SK-N-SH treated with all-trans-retinoic acid at 6 μM for 48 hours (cell line): ENCODE measurements around the gene ACOXL.

Source experiments
- ATAC-seq: fragments of 200-7000 bp; cut with Tn5 transposase; 3 replicates; pipeline ENCODE4 v1.9.1; 2020; ENCODE audit warnings: mild to moderate bottlenecking, moderate library complexity
- ARNTL ChIP-seq: fragments of 450-650 bp; formaldehyde crosslinking; IDR thresholded peaks from 2 replicates; pipeline ENCODE4 v1.5.0; 2020; ENCODE audit warnings: low read depth, mild to moderate bottlenecking, moderate library complexity, borderline replicate concordance
- BACH2 ChIP-seq: fragments of 250-450 bp; sonication (Bioruptor Pico); IDR thresholded peaks from 2 replicates; pipeline ENCODE4 v1.9.0; 2021; ENCODE audit warnings: mild to moderate bottlenecking, borderline replicate concordance
- CSDC2 ChIP-seq: fragments of 250-450 bp; sonication (Bioruptor Pico); IDR thresholded peaks from 2 replicates; pipeline ENCODE4 v1.5.0; 2020; ENCODE audit warnings: mild to moderate bottlenecking, moderate library complexity
- CSRNP3 ChIP-seq: fragments of 250-450 bp; sonication (Bioruptor Pico); IDR thresholded peaks from 2 replicates; pipeline ENCODE4 v1.5.1; 2021; ENCODE audit warnings: mild to moderate bottlenecking, moderate library complexity
- ESRRG ChIP-seq: fragments of 250-450 bp; sonication (Bioruptor Pico); IDR thresholded peaks from 2 replicates; pipeline ENCODE4 v1.6.1; 2021; ENCODE audit warnings: mild to moderate bottlenecking
- GLIS3 ChIP-seq: fragments of 250-450 bp; sonication (Bioruptor Pico); IDR thresholded peaks from 2 replicates; pipeline ENCODE4 v1.5.0; 2020; ENCODE audit warnings: mild to moderate bottlenecking, moderate library complexity
- ISL1 ChIP-seq: fragments of 250-450 bp; sonication (Bioruptor Pico); IDR thresholded peaks from 2 replicates; pipeline ENCODE4 v2.1.2; 2022; ENCODE audit warnings: mild to moderate bottlenecking, moderate library complexity
- OSR1 ChIP-seq: fragments of 250-450 bp; sonication (Bioruptor Pico); IDR thresholded peaks from 2 replicates; pipeline ENCODE4 v1.8.0; 2022; ENCODE audit warnings: moderate library complexity, mild to moderate bottlenecking, inconsistent platforms
- POU6F1 ChIP-seq: fragments of 250-450 bp; sonication (Bioruptor Pico); IDR thresholded peaks from 2 replicates; pipeline ENCODE4 v1.8.0; 2021; ENCODE audit warnings: low read depth, mild to moderate bottlenecking, moderate library complexity, borderline replicate concordance
- RARB ChIP-seq: fragments of 250-450 bp; sonication (Bioruptor Pico); IDR thresholded peaks from 2 replicates; pipeline ENCODE4 v1.8.0; 2021; ENCODE audit warnings: mild to moderate bottlenecking, moderate library complexity
- SNAI2 ChIP-seq: fragments of 250-450 bp; sonication (Bioruptor Pico); IDR thresholded peaks from 2 replicates; pipeline ENCODE4 v1.5.0; 2020; ENCODE audit warnings: mild to moderate bottlenecking, moderate library complexity
- TCF4 ChIP-seq: fragments of 250-450 bp; sonication (Bioruptor Pico); IDR thresholded peaks from 2 replicates; pipeline ENCODE4 v1.8.0; 2021; ENCODE audit warnings: mild to moderate bottlenecking, moderate library complexity, borderline replicate concordance
- TOX ChIP-seq: fragments of 250-450 bp; sonication (Bioruptor Pico); IDR thresholded peaks from 2 replicates; pipeline ENCODE4 v1.8.0; 2021; ENCODE audit warnings: mild to moderate bottlenecking, moderate library complexity, borderline replicate concordance
- ZC3H10 ChIP-seq: fragments of 250-450 bp; sonication (Bioruptor Pico); IDR thresholded peaks from 2 replicates; pipeline ENCODE4 v1.5.1; 2021; ENCODE audit warnings: mild to moderate bottlenecking, moderate library complexity
- ZFP3 ChIP-seq: fragments of 250-450 bp; sonication (Bioruptor Pico); IDR thresholded peaks from 2 replicates; pipeline ENCODE4 v1.5.0; 2020; ENCODE audit warnings: mild to moderate bottlenecking, moderate library complexity
- ZFP30 ChIP-seq: fragments of 450-650 bp; formaldehyde crosslinking; IDR thresholded peaks from 2 replicates; pipeline ENCODE4 v1.5.0; 2022; ENCODE audit warnings: mild to moderate bottlenecking, moderate library complexity
- ZNF8 ChIP-seq: fragments of 450-650 bp; formaldehyde crosslinking; IDR thresholded peaks from 2 replicates; pipeline ENCODE4 v1.5.0; 2020; ENCODE audit warnings: mild to moderate bottlenecking, moderate library complexity
- TF ChIP-seq, protein P1 (sequence below): fragments of 250-450 bp; sonication (Bioruptor Pico); IDR thresholded peaks from 2 replicates; pipeline ENCODE4 v1.5.1; 2020; ENCODE audit warnings: low read depth, mild to moderate bottlenecking, moderate library complexity
- TF ChIP-seq, protein P2 (sequence below): fragments of 250-450 bp; sonication (Bioruptor Pico); IDR thresholded peaks from 2 replicates; pipeline ENCODE4 v1.8.0; 2020; ENCODE audit warnings: mild to moderate bottlenecking, moderate library complexity, borderline replicate concordance

ACOXL gene

GRCh38 chr2:111032721-111033429, 300.5 kb downstream of the ACOXL start:
- no peak for ATAC-seq
- TF ChIP-seq ZFP30: no peak
- no peak for TF ChIP-seq ZFP3 (CRISPR knock-in tag)
- TF ChIP-seq ESRRG (CRISPR knock-in tag): no peak
- TF ChIP-seq, protein P1, sequence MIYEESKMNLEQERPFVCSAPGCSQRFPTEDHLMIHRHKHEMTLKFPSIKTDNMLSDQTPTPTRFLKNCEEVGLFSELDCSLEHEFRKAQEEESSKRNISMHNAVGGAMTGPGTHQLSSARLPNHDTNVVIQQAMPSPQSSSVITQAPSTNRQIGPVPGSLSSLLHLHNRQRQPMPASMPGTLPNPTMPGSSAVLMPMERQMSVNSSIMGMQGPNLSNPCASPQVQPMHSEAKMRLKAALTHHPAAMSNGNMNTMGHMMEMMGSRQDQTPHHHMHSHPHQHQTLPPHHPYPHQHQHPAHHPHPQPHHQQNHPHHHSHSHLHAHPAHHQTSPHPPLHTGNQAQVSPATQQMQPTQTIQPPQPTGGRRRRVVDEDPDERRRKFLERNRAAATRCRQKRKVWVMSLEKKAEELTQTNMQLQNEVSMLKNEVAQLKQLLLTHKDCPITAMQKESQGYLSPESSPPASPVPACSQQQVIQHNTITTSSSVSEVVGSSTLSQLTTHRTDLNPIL (CRISPR knock-in tag): no peak
- TF ChIP-seq, protein P2, sequence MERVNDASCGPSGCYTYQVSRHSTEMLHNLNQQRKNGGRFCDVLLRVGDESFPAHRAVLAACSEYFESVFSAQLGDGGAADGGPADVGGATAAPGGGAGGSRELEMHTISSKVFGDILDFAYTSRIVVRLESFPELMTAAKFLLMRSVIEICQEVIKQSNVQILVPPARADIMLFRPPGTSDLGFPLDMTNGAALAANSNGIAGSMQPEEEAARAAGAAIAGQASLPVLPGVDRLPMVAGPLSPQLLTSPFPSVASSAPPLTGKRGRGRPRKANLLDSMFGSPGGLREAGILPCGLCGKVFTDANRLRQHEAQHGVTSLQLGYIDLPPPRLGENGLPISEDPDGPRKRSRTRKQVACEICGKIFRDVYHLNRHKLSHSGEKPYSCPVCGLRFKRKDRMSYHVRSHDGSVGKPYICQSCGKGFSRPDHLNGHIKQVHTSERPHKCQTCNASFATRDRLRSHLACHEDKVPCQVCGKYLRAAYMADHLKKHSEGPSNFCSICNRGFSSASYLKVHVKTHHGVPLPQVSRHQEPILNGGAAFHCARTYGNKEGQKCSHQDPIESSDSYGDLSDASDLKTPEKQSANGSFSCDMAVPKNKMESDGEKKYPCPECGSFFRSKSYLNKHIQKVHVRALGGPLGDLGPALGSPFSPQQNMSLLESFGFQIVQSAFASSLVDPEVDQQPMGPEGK (CRISPR knock-in tag): no peak
- TF ChIP-seq OSR1 (CRISPR knock-in tag): no peak
- no peak for TF ChIP-seq ZNF8 (CRISPR knock-in tag)
- TF ChIP-seq POU6F1 (CRISPR knock-in tag): no peak
- TF ChIP-seq TOX (CRISPR knock-in tag): no peak
- TF ChIP-seq ARNTL (CRISPR knock-in tag): no peak
- TF ChIP-seq BACH2: no peak
- TF ChIP-seq CSDC2 (CRISPR knock-in tag): no peak
- no peak for TF ChIP-seq RARB (CRISPR knock-in tag)

DNA sequence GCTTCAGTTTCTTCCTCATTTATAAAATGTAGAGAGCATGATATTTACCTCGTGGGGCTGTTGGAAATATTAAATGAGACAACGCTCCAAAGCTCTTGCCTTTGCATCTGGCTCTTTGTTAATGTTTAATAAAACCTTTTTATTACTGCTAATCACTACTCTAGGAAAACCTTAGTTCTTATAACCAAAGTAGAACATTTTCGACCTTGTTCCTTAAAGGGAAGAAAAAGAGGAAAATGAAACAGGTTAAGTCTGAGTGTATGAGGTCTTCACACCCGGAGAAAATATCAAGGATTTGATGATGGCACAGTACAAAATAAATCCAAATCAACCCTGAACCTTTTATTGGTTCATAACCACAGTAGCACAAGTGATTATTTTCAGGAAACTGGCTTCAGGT, 301.8 kb downstream of the ACOXL start:
- no peak for ATAC-seq
- TF ChIP-seq, protein P2 (CRISPR knock-in tag): no peak
- TF ChIP-seq POU6F1 (CRISPR knock-in tag): no peak
- TF ChIP-seq ISL1: no peak
- no peak for TF ChIP-seq BACH2
- TF ChIP-seq ARNTL (CRISPR knock-in tag): no peak
- TF ChIP-seq SNAI2: no peak
- no peak for TF ChIP-seq GLIS3 (CRISPR knock-in tag)
- TF ChIP-seq, protein P1 (CRISPR knock-in tag): no peak
- TF ChIP-seq OSR1 (CRISPR knock-in tag): no peak
- TF ChIP-seq ZC3H10 (CRISPR knock-in tag): no peak
- TF ChIP-seq CSRNP3: no peak
- no peak for TF ChIP-seq ZNF8 (CRISPR knock-in tag)
- no peak for TF ChIP-seq TCF4 (CRISPR knock-in tag)
- no peak for TF ChIP-seq CSDC2 (CRISPR knock-in tag)
